Measurements from ENCODE around the gene CHMP6. TPM values are rescaled to one million over a fixed set of nuclear protein-coding genes. Genes with fewer than 3 reads are reported as not detected.

The CHMP6 gene
- total RNA-seq, 1 experiment from 2014 or later, result 17.4 TPM

GRCh38 chr17:81034779-81035520, 43.3 kb downstream of the CHMP6 start, which contains the start of gene BAIAP2:
Gene BAIAP2, plus strand, starts transcription at chr17:81035151. Its CDS starts 104 bp downstream, at chr17:81035255.
- POLR2A ChIA-PET (ENCODE audit: unreplicated experiment), result interaction anchor here (0.6 kb wide), 1 partner anchor 37 kb away, joined by 5 read pairs; no protein-coding TSS in a partner anchor
- peak within 1 kb of the TSS; percentile 93; the same call in 1 of the 2 replicates for H3K27ac ChIP-seq
- DNase-seq, result peak; percentile 67 to 92
- H3K9me3 ChIP-seq (ENCODE audit: insufficient read depth, low read depth), result no peaks in the 10 kb centered on the region
- no TSS peak for BruUV-seq (replicated peaks)
- CTCF ChIA-PET, result no interaction called here
- H4K20me1 ChIP-seq (ENCODE audit: insufficient read depth), result peaks cover 14% of the 10 kb centered on the region; the same call in 1 of the 2 replicates
- H3K4me2 ChIP-seq, result peak within 1 kb of the TSS; percentile 98
- H2AFZ ChIP-seq, result peak within 1 kb of the TSS; percentile 58; the same call in 1 of the 2 replicates
- H3K4me3 ChIP-seq, result peak within 1 kb of the TSS; percentile 66
- TF ChIP-seq CTCF (conservative IDR thresholded peaks at IDR 0.05), result no peak
- TF ChIP-seq EZH2 (IDR thresholded peaks at IDR 0.05; ENCODE audit: low read depth), result no peak
- intact Hi-C loops (cut with micrococcal nuclease; ENCODE audit: unreplicated experiment), result no loop called here
- H3K9me2 ChIP-seq (ENCODE audit: insufficient read depth), result no peaks in the 10 kb centered on the region
- H3K27me3 ChIP-seq (ENCODE audit: insufficient read depth, low read depth), result no peaks in the 10 kb centered on the region
- H3K36me3 ChIP-seq (ENCODE audit: low read depth), result no peaks in the 10 kb centered on the region
- H3F3A ChIP-seq (ENCODE audit: insufficient read depth, low read depth), result peaks cover 15% of the 10 kb centered on the region; the same call in 1 of the 2 replicates
- peaks cover 40% of the 10 kb centered on the region for H3K79me2 ChIP-seq (ENCODE audit: low read depth)
- H3K4me1 ChIP-seq (replicated peaks; ENCODE audit: insufficient read depth), result peaks cover 34% of the 10 kb centered on the region

GRCh38 chr17:81035521-81036196, 44.0 kb downstream of the CHMP6 start:
- H3F3A ChIP-seq (ENCODE audit: insufficient read depth, low read depth), result peaks cover 17% of the 10 kb centered on the region; the same call in 1 of the 2 replicates
- H3K4me3 ChIP-seq, result peak overlapping the region; percentile 66
- CTCF ChIA-PET, result interaction anchor here (1.0 kb wide), 1 partner anchor 66 kb away, joined by 4 read pairs; no protein-coding TSS in a partner anchor
- no peaks in the 10 kb centered on the region for H3K9me2 ChIP-seq (ENCODE audit: insufficient read depth)
- DNase-seq, result peak in 1 of 2 experiments; percentile 33
- H3K27me3 ChIP-seq (ENCODE audit: insufficient read depth, low read depth), result no peaks in the 10 kb centered on the region
- H2AFZ ChIP-seq, result no peak overlapping the region
- H3K9me3 ChIP-seq (ENCODE audit: insufficient read depth, low read depth), result no peaks in the 10 kb centered on the region
- peak overlapping the region; percentile 98 for H3K4me2 ChIP-seq
- H3K4me1 ChIP-seq (replicated peaks; ENCODE audit: insufficient read depth), result peaks cover 41% of the 10 kb centered on the region
- intact Hi-C loops (cut with micrococcal nuclease; ENCODE audit: unreplicated experiment), result no loop called here
- no peaks in the 10 kb centered on the region for H3K36me3 ChIP-seq (ENCODE audit: low read depth)
- BruUV-seq (replicated peaks), result no TSS peak
- peak overlapping the region; percentile 93; the same call in 1 of the 2 replicates for H3K27ac ChIP-seq
- TF ChIP-seq EZH2 (IDR thresholded peaks at IDR 0.05; ENCODE audit: low read depth) (no peak), CTCF (conservative IDR thresholded peaks at IDR 0.05) (no peak)
- H3K79me2 ChIP-seq (ENCODE audit: low read depth), result peaks cover 47% of the 10 kb centered on the region
- H4K20me1 ChIP-seq (ENCODE audit: insufficient read depth), result peaks cover 14% of the 10 kb centered on the region; the same call in 1 of the 2 replicates
- POLR2A ChIA-PET (ENCODE audit: unreplicated experiment), result interaction anchor here (0.6 kb wide), 1 partner anchor 36 kb away, joined by 5 read pairs; no protein-coding TSS in a partner anchor

- H3K9me2 ChIP-seq (ENCODE audit: insufficient read depth), result no peaks in the 10 kb centered on the region
- peak overlapping the region; percentile 66 for H3K4me3 ChIP-seq
- H3K36me3 ChIP-seq (ENCODE audit: low read depth), result no peaks in the 10 kb centered on the region
- TF ChIP-seq EZH2 (IDR thresholded peaks at IDR 0.05; ENCODE audit: low read depth) (no peak), CTCF (conservative IDR thresholded peaks at IDR 0.05) (no peak)
- ChIA-PET POLR2A (ENCODE audit: unreplicated experiment) (interaction anchor here (1.0 to 1.5 kb wide), 2 partner anchors 36 to 59 kb away, joined by 4 to 10 read pairs; no protein-coding TSS in a partner anchor), CTCF (interaction anchor here (1.0 kb wide), 1 partner anchor 65 kb away, joined by 4 read pairs; no protein-coding TSS in a partner anchor)
- intact Hi-C loops (cut with micrococcal nuclease; ENCODE audit: unreplicated experiment), result no loop called here
- DNase-seq, result no peak
- no peaks in the 10 kb centered on the region for H3K27me3 ChIP-seq (ENCODE audit: insufficient read depth, low read depth)
- H3F3A ChIP-seq (ENCODE audit: insufficient read depth, low read depth), result peaks cover 17% of the 10 kb centered on the region; the same call in 1 of the 2 replicates
- BruUV-seq (replicated peaks), result TSS peak; percentile 60
- H2AFZ ChIP-seq, result no peak overlapping the region
- H3K27ac ChIP-seq, result peak overlapping the region; percentile 93; the same call in 1 of the 2 replicates
- peaks cover 48% of the 10 kb centered on the region for H3K4me1 ChIP-seq (replicated peaks; ENCODE audit: insufficient read depth)
- H3K4me2 ChIP-seq, result peak overlapping the region; percentile 98
- peaks cover 54% of the 10 kb centered on the region for H3K79me2 ChIP-seq (ENCODE audit: low read depth)
- no peaks in the 10 kb centered on the region for H3K9me3 ChIP-seq (ENCODE audit: insufficient read depth, low read depth)
- H4K20me1 ChIP-seq (ENCODE audit: insufficient read depth), result peaks cover 14% of the 10 kb centered on the region; the same call in 1 of the 2 replicates
Measured at GRCh38 chr17:81036197-81036941, 44.7 kb downstream of the CHMP6 start.

Measured in PC-9 (cell line).